ENCODE measurements around the gene MAOB.

- TF ChIP-seq FOXK1 (CRISPR knock-in tag; IDR thresholded peaks at IDR 0.05) (no peak), CREB1 (CRISPR knock-in tag; IDR thresholded peaks at IDR 0.05) (no peak), CTCF (IDR thresholded peaks at IDR 0.05) (no peak), USF2 (CRISPR knock-in tag; IDR thresholded peaks at IDR 0.05) (no peak), ZNF416 (CRISPR knock-in tag; IDR thresholded peaks at IDR 0.05) (no peak), SMAD3 (CRISPR knock-in tag; IDR thresholded peaks at IDR 0.05; ENCODE audit: borderline replicate concordance) (no peak), ELF4 (CRISPR knock-in tag; IDR thresholded peaks at IDR 0.05; ENCODE audit: low read depth) (no peak), FOXJ3 (CRISPR knock-in tag; IDR thresholded peaks at IDR 0.05; ENCODE audit: borderline replicate concordance) (no peak), ATF2 (CRISPR knock-in tag; IDR thresholded peaks at IDR 0.05; ENCODE audit: borderline replicate concordance, low read depth) (no peak), E2F1 (CRISPR knock-in tag; IDR thresholded peaks at IDR 0.05) (no peak)
- TF ChIP-seq, protein P1, sequence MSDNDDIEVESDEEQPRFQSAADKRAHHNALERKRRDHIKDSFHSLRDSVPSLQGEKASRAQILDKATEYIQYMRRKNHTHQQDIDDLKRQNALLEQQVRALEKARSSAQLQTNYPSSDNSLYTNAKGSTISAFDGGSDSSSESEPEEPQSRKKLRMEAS (CRISPR knock-in tag; IDR thresholded peaks at IDR 0.05), result no peak
- TF ChIP-seq, protein P2, sequence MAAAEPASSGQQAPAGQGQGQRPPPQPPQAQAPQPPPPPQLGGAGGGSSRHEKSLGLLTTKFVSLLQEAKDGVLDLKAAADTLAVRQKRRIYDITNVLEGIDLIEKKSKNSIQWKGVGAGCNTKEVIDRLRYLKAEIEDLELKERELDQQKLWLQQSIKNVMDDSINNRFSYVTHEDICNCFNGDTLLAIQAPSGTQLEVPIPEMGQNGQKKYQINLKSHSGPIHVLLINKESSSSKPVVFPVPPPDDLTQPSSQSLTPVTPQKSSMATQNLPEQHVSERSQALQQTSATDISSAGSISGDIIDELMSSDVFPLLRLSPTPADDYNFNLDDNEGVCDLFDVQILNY (CRISPR knock-in tag; IDR thresholded peaks at IDR 0.05), result no peak
Measured at GRCh38 chrX:43813319-43813718, 68.9 kb downstream of the MAOB start.
